Measurements from ENCODE around the gene CCDC146.
"Not testable (repeated sequence)": the region's sequence is repeated elsewhere in the genome, so short reads cannot be mapped to it uniquely, and the experiment has no call there.

The CCDC146 gene

GRCh38 chr7:77247206-77247850 is 124.9 kb downstream of the CCDC146 start:
- peak; percentile 85 to 88 for DNase-seq

- DNase-seq = no peak
These were observed 125.7 kb downstream of the CCDC146 start for GRCh38 chr7:77248154-77248553.

- DNase-seq = no peak
These were observed 130.1 kb downstream of the CCDC146 start for GRCh38 chr7:77252506-77252905.

GRCh38 chr7:77253151-77253550 is 130.7 kb downstream of the CCDC146 start:
- DNase-seq = no peak

- DNase-seq = no peak
These were observed 132.0 kb downstream of the CCDC146 start for GRCh38 chr7:77254429-77254828.

GRCh38 chr7:77254915-77255314 is 132.5 kb downstream of the CCDC146 start:
- DNase-seq = no peak

- DNase-seq = no peak
These were observed 135.6 kb downstream of the CCDC146 start for GRCh38 chr7:77258014-77258413.

- no peak for DNase-seq
These were observed 136.2 kb downstream of the CCDC146 start for GRCh38 chr7:77258593-77258992.

- no peak for DNase-seq
These were observed 139.9 kb downstream of the CCDC146 start for GRCh38 chr7:77262316-77262715.

GRCh38 chr7:77265666-77266065 is 143.3 kb downstream of the CCDC146 start:
- no peak for DNase-seq

GRCh38 chr7:77266291-77266794 is 143.9 kb downstream of the CCDC146 start:
- DNase-seq = no peak

GRCh38 chr7:77269360-77270093 is 147.1 kb downstream of the CCDC146 start:
- peak in 1 of 2 donors; percentile 8 for DNase-seq

GRCh38 chr7:77270094-77270480 is 147.7 kb downstream of the CCDC146 start:
- no peak for DNase-seq

- no peak for DNase-seq
These were observed 149.4 kb downstream of the CCDC146 start for GRCh38 chr7:77271766-77272165.

GRCh38 chr7:77275663-77276062 is 153.2 kb downstream of the CCDC146 start:
- not testable (repeated sequence) for DNase-seq

GRCh38 chr7:77276120-77276519 is 153.7 kb downstream of the CCDC146 start:
- DNase-seq = no peak

GRCh38 chr7:77281780-77282478 is 159.5 kb downstream of the CCDC146 start:
- no peak for DNase-seq

- no peak for DNase-seq
These were observed 160.5 kb downstream of the CCDC146 start for GRCh38 chr7:77282897-77283296.

GRCh38 chr7:77284005-77284404 is 161.6 kb downstream of the CCDC146 start:
- no peak for DNase-seq

GRCh38 chr7:77284616-77285015 is 162.2 kb downstream of the CCDC146 start:
- no peak for DNase-seq

GRCh38 chr7:77288676-77289320 is 166.4 kb downstream of the CCDC146 start:
- DNase-seq = no peak

- DNase-seq = no peak
These were observed 167.0 kb downstream of the CCDC146 start for GRCh38 chr7:77289387-77289786.

GRCh38 chr7:77290425-77290824 is 168.0 kb downstream of the CCDC146 start:
- DNase-seq = no peak

Data from CD4-positive, alpha-beta T cell treated with Interferon alpha-2 for 1 hour (primary cell).